NCI-H524 (cell line): ENCODE measurements around the gene PSMF1.

Experiments
- DNase-seq, 2 experiments: peaks; one replicate each; lab custom pipeline; 2025; lab: John Stamatoyannopoulos, UW

The PSMF1 gene

DNA sequence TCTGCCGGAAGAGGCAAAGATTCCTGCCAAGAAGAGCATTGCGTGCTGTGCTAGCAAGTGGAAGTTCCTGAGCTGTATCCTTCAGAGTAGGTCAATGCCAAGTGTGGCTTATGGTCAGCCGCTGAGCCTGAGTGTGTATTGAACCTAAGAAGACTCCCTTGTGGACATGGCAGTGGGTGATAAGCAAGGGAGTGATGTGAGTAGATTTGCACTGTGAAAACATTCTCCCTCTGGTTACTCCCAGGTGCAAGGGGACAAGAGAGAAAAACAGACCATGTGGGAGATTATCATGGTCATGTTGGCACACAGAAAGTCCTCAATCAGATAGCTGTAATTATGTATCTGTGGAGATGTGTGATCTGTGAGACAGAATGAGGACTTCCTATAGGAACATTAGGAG lies 72.4 kb downstream of the PSMF1 start:
- no peak for DNase-seq

DNA sequence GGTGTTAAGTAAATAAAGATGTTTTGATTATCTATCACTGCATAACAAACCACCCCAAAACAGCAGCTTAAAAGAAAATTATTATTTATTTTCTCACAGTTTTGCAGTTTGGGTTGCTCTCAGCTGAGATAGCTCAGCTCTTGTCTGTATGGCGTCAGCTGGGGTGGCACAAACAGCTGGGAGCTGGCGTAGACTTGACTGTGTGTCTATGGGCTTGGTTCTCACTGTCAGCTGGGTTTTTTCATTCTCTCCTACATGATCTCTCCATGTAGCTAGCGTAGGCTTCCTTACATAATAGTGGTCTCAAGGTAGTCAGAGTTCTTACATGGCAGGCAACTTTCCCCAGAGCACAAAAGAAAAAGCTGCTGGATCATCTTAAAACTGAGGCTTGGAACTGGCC lies 72.9 kb downstream of the PSMF1 start:
- DNase-seq, result no peak

DNA sequence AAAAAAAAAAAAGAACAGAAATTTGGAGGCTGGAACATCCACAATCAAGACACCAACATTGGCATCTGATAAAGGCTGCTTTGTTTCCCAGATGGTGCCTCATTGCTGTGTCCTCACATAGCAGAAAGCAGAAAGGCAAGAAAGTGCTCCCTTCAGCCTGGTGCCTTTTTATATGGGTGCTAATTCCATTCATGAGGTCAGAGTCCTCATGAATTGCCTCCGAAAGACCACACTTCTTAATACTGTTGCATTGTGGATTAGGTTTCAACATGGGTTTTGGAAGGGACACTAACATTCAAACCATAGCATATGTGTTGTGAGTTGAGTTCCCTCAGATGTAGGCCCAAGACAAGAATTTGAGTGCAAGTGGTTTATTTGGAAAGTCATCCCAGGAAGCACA lies 76.8 kb downstream of the PSMF1 start:
- DNase-seq, result no peak

DNA sequence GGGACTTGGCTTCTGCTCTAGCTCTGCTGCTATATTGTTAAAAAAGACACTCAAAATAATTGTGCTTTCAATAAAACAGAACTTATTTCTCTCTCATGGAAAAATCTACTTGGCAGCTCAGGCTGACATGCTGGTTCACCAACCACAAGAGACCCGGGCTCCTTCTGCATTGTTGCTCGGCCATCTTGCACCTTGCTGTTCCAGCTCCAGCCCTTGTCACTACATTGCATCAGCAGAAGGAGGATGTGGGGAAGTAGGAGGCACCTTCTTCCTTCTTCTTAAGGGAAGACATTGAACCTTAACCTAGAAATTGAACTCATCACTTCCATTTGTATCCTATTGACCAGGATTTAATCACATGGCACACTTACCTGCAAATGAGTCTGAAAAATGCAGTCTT lies 78.2 kb downstream of the PSMF1 start:
- DNase-seq, result no peak

DNA sequence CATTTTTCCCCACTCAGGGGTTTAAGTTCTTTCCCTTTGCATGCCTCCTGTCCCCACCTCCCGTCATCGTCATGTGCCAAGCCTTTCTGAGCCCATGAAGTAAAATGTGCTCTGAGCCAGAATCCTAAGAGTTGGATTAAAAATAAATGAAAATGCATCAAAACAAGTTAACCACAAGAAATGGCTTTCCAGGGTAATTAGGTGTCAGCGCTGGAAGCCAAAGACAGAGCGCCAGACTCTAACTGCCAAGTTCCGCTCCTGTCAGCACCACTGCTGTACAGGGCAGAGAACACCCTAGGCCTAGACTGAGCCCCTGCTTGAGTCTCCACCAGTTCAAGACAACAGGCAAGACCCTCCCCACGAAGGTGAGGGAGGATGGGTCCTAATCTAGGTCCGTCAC lies 79.4 kb downstream of the PSMF1 start:
- DNase-seq, result no peak

DNA sequence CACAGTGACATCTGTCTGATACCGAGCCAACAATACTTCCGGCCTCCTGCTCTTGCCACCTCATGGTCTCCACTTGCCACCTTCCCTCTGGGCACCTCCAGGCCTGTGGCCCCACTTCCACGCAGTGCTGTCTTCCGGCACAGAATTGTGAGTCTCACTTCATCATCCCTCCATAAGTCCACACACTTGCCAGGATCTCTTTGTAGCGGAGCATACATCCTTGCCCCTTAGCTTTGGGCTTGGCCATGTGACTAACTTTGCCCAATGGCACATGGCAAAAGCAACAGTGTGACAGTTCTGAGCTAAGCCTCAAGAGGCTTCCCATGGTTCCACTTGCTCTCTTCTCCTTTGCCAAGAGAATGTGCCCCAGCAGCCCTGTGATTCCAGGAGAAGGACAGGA lies 80.3 kb downstream of the PSMF1 start:
- no peak for DNase-seq

DNA sequence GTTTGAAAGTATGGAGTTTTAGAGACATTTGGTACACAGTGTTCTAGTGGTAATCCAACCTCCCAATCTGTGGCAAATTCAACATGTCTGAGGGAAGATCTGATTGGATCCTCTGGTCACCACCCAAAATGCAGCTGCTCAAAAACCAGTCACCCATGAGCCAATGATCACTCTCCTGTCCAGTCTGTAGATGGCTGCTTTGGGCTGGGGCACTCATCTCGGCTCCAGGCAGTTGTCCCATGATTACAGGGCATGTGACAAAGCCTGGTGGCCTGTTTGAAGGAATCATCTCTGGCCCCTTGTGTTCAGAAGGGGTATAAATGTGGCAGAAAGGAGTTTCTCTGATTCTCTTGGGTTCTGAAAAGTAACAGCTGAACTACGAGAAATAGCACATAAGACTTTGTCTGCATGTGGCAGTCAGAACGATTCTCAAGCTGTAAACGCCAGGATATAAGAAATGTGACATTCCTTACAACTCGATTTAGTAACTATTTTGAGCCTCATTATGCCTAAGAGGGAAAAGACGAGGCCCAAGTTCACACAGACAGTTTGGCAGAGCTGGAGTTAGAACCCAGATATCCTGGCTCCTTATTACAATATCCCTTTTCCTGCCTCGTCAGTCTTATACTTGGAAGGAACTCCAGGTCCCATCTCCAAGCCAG lies 80.9 kb downstream of the PSMF1 start:
- no peak for DNase-seq

DNA sequence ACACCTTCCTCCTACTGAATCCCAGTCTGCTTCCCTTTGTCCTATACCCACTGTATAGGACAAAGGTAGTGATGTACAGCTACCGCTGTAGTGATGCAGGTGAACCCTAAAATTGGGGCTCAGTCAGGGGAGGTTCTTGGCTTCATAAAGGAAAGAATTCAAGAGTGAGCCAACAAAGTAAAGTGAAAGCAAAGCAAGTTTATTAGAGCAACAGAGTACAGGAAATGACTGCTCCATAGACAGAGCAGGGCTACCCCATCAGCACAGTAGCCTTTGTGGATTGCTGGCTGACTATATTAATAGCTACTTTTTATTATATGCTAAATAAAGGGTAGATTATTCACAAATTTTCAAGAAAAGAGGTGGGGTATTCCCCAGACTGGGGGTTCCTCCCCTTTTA lies 81.6 kb downstream of the PSMF1 start:
- DNase-seq, result no peak

DNA sequence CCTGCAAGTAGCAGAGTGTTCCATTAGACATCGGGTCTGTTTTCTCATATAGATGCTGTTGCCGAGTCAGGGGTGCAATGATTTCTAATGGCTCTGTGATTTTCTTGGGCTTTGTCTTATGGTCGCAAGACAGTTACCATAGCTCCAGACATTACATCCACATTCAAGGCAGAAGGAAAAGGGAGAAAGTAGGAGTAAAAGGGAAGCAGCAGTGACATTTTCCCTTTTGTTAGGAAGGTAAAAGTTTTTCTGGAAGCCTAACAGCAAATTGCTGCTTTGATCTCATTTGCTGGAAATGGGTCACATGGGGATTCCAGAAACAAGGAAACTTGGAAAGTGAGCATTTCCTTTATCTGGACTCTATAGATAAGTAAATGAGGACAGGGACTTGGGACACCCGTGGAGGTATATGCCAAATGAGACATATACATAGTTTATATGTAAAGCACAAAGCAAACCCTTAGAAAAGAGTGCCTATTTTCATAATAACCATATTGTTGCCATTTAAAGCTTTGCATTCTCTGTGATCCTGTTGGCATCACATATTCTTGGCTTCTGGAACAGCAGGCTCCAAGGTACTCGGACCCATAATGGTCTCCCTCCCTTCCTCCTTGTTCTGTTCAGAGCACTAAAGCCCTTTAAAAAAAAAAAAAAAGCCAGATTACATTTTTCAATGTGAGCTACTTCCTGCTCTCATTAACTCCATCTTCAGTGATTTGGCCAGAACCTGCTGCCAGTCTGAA lies 84.5 kb downstream of the PSMF1 start, which contains the start of gene C20orf202:
Gene C20orf202, plus strand, starts transcription at position 693 of the 743 bp plus-strand sequence. CDS start 132 bp downstream, outside the sequence.
- no peak for DNase-seq

DNA sequence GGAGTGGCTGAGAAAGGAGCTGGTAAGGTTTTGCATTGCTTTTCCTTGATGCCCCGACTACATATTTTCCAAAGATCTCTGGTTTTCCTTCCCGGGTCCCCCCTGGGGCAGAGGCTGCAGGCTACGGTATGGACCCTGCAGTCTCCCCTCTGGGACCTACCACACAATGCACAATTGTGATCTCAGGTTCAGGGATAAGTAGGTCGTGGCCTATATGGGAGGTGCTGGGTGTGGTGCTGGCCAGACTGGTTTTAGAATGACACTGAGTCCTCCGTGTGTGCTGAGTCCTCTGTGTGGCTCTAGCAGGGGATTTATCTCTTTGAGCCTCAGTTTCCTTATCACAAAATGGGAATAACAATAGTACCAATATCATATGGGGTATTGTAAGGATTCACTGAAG lies 85.2 kb downstream of the PSMF1 start:
- DNase-seq, result no peak

DNA sequence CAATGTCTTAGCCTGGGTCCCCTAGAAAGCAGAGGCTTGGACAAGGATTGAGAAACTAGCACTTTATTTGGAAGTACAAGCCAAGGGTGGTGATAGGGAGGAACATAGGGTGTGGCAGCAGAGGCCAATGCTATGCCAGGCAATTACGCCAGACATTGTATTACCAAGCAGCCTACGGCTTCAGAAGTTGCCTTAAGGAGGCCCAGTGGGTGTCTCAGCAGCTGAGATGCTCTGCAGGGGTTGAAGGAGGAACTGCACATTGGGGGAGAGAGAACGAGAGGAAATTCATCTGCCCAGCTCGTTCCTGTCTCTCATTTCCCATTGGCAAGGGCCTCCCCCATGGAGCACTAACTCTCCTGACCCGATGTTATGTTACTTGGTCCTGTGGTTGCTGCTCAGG lies 85.7 kb downstream of the PSMF1 start:
- DNase-seq, result no peak

DNA sequence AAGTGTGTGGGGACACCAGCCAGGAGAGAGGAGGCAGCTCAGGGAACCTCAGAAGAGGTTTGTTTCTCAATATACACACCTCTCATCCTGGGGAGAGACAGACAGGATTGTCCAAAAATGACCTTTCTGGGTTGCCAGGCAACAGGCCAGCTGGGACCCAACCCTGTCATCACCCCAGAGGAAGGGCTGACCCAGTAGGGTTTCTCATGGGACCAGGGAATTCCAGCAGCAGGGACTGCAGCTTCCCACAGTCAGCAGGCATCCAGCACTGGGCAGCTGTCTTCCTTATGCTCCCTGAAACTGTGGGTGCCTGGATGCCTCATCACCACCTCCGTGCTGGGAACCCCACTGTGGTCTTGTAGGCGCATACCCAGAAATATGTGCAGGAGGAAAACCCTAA lies 86.2 kb downstream of the PSMF1 start:
- DNase-seq, result no peak

DNA sequence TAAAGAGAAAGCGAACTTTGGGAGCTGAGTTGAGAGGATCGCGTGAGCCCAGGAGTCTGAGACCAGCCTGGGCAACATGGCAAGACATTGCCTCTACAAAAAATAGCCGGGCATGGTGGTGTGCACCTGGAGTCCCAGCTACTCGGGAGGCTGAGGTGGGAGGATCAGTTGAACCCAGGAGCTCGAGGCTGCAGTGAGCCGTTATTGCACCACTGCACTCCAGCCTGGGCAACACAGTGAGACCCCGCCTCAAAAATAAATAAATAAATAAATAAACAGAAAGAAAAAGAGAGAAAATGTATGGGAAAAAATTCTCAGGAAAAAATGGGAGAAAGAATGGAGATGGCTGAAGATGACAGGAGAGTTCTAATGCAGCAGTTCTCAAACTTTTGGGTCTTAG lies 87.4 kb downstream of the PSMF1 start:
- no peak for DNase-seq

DNA sequence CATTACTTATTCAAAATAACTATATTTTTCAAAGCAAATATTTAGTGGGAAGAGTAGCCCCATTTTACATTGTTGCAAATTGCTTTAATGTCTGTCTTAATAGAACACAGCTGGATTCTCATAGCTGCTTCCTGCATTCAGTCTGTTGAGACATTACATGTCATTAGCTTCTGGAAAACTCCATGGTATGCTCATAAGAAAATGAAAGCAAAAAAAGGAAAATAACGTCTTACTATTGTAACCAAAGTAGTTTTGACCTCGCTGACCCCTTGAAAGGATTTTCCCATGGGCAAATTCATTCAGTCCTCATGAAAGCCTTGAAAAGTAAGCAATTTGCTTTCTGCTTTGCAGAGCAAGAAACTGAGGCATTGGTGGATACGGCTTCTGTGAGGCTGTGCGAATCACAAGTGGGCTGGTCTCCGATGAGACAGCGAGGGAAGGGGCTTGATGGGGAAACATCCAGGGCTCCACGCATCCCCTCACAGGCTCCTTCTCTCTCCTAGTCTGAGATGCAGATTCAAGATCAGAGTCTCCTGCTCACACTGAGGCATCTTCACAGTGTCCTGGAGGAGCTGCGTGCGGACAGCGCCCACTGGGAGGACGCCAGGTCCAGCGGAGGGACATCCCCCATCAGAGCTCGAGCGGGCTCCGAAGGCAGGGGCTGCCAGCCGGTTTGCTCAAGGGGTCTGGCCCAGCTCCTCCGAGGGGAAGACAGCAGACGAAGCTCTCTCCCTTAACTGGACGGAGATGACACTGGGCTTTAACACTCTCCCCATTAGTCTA lies 88.2 kb downstream of the PSMF1 start:
- DNase-seq, result no peak

DNA sequence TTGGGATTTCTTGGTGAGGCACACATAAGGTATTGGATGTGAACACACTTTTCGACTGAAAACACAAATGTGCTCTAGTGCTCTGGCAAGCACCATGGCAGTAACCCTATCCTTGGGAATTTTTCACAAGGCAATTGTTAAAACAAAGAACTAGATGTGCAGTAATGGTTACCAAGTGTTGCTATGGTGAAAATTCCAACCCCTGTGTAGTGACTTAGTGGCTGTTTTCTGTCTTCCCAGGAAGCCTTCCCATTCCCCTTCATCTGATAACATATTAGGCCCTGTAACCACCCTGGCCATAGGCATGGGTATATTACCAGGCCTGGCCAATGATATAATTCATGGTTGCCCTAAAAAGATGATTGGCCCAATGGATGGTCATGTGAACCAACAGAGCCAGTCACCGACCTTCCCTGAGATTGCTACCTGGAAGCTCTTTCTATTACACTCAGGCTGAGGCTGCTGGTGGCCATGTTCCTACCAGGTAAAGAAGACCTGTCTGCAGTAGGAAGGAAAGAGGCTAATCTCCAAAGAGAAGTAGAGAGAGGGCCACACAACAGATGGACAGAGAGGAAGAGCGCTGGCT lies 89.0 kb downstream of the PSMF1 start:
- no peak for DNase-seq

DNA sequence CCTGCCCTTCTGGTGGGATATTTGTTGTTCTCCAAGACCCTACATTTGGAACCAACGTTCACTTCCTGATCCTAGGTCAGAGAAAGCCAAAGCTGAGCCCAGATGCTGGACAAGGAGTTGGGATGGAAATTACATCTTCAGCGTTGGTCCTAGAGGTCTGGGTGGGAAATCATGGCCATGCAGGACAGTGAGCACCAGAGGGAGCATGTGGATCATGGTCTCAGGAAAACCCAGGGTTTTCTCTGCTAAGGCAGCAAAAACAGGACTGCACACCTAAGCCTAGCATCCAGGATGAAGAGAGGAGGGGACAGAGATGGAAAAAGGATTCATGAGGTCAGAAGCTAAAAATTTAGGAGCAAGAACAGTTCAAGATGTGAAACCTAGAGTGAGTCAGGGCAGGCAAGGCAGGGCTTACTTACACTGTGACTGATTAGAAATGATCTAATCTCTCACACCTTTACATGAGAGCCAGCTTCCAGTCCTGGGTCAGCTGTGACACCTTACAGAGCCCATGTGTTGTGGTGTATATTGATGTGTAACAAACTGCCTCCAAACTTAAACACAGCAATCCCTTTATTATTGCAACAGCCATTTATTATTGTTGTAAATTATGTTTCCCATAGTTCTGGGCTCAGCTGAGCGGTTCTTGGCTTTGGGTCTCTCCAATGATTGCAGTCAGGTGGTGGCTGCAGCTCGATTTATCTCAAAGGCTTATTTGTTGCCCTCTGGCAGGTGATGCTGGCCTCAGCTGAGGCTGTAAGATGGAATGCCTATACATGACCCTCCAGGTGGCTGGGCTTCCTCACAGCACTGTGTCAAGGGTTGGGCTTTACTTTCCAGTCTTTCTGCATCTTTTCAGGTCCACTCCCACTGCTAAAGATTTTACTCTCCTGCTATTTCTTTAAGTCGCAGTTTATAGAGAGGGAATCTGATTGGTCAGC lies 91.3 kb downstream of the PSMF1 start:
- peak in 1 of 2 experiments; percentile 23 for DNase-seq

DNA sequence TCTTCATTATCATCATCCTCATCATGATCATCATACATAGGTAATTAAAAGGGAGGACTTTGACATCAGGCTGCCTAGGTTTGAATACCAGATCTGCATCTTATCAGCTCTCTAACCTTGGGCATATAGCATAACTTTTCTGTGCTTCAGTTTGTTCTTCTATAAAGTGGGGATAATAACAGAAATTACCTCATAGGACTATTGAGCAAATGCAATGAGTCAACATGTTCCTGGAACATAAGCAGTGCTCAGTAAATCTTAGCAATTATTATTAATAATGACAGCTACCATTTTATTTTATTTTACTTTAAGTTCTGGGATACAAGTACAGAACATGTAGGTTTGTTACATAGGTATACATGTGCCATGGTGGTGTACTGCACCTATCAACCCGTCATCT lies 92.1 kb downstream of the PSMF1 start:
- no peak for DNase-seq

DNA sequence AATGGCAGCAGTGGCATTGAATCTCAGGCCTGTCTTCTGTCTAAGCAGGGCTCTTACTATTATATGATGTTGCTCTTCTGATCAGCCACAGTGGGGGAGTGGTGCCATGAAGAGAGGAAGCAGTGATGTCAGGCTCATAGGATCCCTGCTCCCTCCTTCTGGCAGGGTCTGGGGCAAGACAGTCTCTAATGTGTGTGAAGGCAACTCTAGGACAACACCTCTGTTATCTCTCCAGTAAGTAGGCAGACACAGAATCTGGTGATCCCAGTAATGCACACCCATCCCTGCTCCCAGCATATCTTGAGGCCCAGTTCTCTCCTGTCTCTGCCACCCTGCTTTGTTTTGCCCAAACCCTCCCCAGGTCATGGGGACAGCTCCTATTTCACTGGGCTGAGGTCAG lies 93.6 kb downstream of the PSMF1 start:
- no peak for DNase-seq

DNA sequence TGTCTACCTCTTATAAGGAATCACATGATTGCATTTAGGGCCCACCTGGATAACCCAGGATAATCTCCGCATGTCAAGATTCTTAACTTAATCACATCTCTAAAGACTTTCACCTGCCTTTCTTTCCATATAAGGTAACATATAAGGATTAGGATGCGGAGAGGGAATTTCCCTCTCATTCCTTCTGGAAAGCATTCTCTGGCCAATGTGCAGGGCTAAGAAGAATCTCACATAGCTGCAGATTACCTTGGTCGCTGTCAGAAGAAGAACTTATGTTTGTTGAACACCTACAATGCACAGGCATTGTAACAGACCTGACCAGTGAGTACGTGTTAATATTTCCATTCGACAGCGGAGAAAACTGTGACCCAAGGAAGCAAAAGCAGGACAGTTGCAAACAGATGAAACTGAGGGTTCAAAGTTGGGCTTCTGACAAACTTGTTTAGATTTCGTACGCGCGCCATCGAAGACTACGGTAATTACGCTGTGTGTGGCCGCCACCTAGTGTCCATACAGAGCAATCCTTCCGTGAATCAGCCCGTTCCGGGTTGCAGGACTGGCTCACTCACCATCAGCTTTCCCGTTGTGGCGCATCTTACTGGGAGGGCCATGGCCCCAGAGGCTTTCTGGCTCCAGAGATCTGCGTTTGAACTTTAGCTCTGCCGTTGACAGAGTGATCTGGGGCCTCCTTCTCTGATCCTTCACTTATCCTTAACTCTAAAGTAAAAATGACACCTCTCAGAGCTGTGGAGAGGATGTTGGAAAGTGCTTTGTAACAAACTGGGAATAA lies 94.4 kb downstream of the PSMF1 start:
- DNase-seq, result peak; percentile 32 to 84

DNA sequence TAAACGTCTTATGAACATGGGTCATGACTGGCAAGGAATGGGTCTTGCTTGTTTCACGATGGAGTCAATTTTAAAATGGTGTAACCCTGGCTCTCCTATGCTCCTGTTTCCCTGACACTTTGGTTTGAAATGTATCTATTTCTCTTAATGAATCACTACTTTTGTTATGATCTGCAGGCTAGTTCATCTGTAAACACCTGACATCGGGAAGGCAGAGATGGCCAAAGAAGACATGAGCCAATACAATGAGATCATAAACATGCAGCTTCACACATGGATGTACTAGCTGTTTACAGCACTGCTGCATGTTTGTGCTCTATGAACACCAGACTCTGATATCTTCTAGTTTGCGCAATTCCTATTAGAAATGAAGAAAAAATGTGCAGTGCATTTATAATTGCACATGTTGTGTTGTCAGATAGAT lies 96.4 kb downstream of the PSMF1 start:
- DNase-seq, result no peak
